Astrocyte (in vitro differentiated cells and primary cell): ENCODE results near the gene BMPR2. TPM values are rescaled to one million over a fixed set of nuclear protein-coding genes. Genes with fewer than 3 reads are reported as not detected.
"Not testable (repeated sequence)": the region's sequence is repeated elsewhere in the genome, so short reads cannot be mapped to it uniquely, and the experiment has no call there.

ENCODE experiments used
- DNase-seq: peaks from one replicate; pipeline ENCODE4 v3.0.0-alpha.2; 2010; ENCODE audit warnings: low read depth
- FAIRE-seq: peaks from 2 replicates; lab custom pipeline; 2011; peaks lifted over from hg19 to GRCh38; lab: Jason Lieb, UNC
- H2AFZ ChIP-seq: 2 replicates; pipeline ENCODE4 v1.6.0; 2012; ENCODE audit warnings: low read depth, low read length, inconsistent platforms
- H3K27ac ChIP-seq: 2 replicates; pipeline ENCODE4 v1.5.1; 2011; ENCODE audit warnings: low read depth, low read length, inconsistent platforms
- H3K27me3 ChIP-seq: 2 replicates; pipeline ENCODE4 v1.6.0; 2011; ENCODE audit warnings: low read length, inconsistent platforms; ENCODE audit not compliant: insufficient read depth
- H3K36me3 ChIP-seq: 2 replicates; pipeline ENCODE4 v1.5.1; 2011; ENCODE audit warnings: low read length, inconsistent platforms; ENCODE audit not compliant: insufficient read depth
- H3K4me1 ChIP-seq: 2 replicates; pipeline ENCODE4 v1.5.1; 2011; ENCODE audit warnings: low read length, inconsistent platforms; ENCODE audit not compliant: insufficient read depth
- H3K4me2 ChIP-seq: 2 replicates; pipeline ENCODE4 v1.6.0; 2012; ENCODE audit warnings: low read length, inconsistent platforms
- H3K4me3 ChIP-seq: 2 replicates; pipeline ENCODE4 v1.5.1; 2011; ENCODE audit warnings: low read depth, mild to moderate bottlenecking, low read length, inconsistent platforms; ENCODE audit not compliant: insufficient read depth
- H3K79me2 ChIP-seq: 2 replicates; pipeline ENCODE4 v1.6.0; 2012; ENCODE audit warnings: mild to moderate bottlenecking, low read length, inconsistent platforms; ENCODE audit not compliant: insufficient read depth
- H3K9ac ChIP-seq: 2 replicates; pipeline ENCODE4 v1.6.0; 2012; ENCODE audit warnings: mild to moderate bottlenecking, low read length, inconsistent platforms
- H3K9me3 ChIP-seq: 2 replicates; pipeline ENCODE4 v1.5.1; 2012; ENCODE audit warnings: low read depth, mild to moderate bottlenecking, low read length, inconsistent platforms; ENCODE audit not compliant: insufficient read depth
- H4K20me1 ChIP-seq: 2 replicates; pipeline ENCODE4 v1.6.0; 2012; ENCODE audit warnings: low read length, inconsistent platforms; ENCODE audit not compliant: insufficient read depth
- H3K27ac Mint-ChIP-seq: one replicate; pipeline ENCODE4 v1.8.0; 2021; ENCODE audit warnings: mild to moderate bottlenecking, mixed read lengths; ENCODE audit not compliant: unreplicated experiment
- H3K27me3 Mint-ChIP-seq: one replicate; pipeline ENCODE4 v1.8.0; 2021; ENCODE audit warnings: low read depth, mixed read lengths; ENCODE audit not compliant: unreplicated experiment
- H3K36me3 Mint-ChIP-seq: one replicate; pipeline ENCODE4 v1.8.0; 2021; ENCODE audit warnings: low read depth, mixed read lengths; ENCODE audit not compliant: unreplicated experiment
- H3K4me1 Mint-ChIP-seq: one replicate; pipeline ENCODE4 v1.8.0; 2021; ENCODE audit warnings: low read depth, mixed read lengths; ENCODE audit not compliant: unreplicated experiment
- H3K4me3 Mint-ChIP-seq: one replicate; pipeline ENCODE4 v1.8.0; 2021; ENCODE audit warnings: mild to moderate bottlenecking, moderate library complexity, mixed read lengths; ENCODE audit not compliant: unreplicated experiment
- H3K9me3 Mint-ChIP-seq: one replicate; pipeline ENCODE4 v1.8.0; 2021; ENCODE audit warnings: mild to moderate bottlenecking, mixed read lengths; ENCODE audit not compliant: unreplicated experiment
- CTCF ChIP-seq: IDR thresholded peaks from 2 replicates; pipeline ENCODE4 v1.5.1; 2011; ENCODE audit warnings: low read depth, mild to moderate bottlenecking, inconsistent platforms, low read length, moderate library complexity; ENCODE audit not compliant: insufficient read depth
- EZH2 ChIP-seq: IDR thresholded peaks from 2 replicates; pipeline ENCODE4 v1.6.1; 2012; ENCODE audit warnings: mild to moderate bottlenecking, low read length, inconsistent platforms; ENCODE audit not compliant: insufficient read depth
- total RNA-seq: library from RNA; stranded (reverse); gene quantifications from 2 replicates; pipeline ENCODE4 v1.2.1, GENCODE V29; 2021

Gene BMPR2
- total RNA-seq, 1 donor from 2014 or later = 93.1 TPM

- no peak for DNase-seq
Observed at GRCh38 chr2:202353430-202353829, 22.7 kb upstream of the BMPR2 start.

DNA sequence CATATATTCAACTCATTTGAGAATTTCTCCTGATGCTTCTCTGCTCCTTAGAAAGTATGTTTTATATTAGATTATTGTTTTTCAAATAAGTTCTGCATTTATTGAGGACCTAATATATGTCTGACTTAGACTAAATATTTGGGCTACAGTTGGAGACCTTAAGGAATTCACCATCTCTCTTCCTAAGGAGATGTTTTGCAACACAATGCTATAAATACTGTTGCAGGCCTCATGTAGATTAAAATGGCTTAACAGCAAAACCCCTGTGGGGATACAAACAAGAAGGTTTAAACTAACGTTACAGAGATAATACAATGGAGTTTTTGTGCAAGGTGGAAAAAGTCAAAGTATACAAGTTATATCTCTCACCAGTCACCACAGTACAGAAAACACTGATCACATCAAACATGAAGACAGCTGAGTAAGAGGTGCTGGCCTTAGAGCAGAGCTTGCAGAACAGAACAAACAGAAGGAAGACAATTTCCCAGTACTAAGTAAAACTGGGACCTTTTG lies 20.1 kb upstream of the BMPR2 start:
- no peaks in the 10 kb centered on the region for H3K36me3 Mint-ChIP-seq
- no peaks in the 10 kb centered on the region for H3K79me2 ChIP-seq
- H3K27me3 ChIP-seq = no peaks in the 10 kb centered on the region
- no peak overlapping the region for H2AFZ ChIP-seq
- H3K4me1 ChIP-seq = no peaks in the 10 kb centered on the region
- no peak overlapping the region for H3K4me2 ChIP-seq
- DNase-seq (no peak), FAIRE-seq (peak; percentile 34)
- no peak overlapping the region for H3K27ac ChIP-seq
- H3K27ac Mint-ChIP-seq = no peak overlapping the region
- H3K4me3 Mint-ChIP-seq = no peak overlapping the region
- H3K27me3 Mint-ChIP-seq = no peaks in the 10 kb centered on the region
- no peaks in the 10 kb centered on the region for H3K9me3 ChIP-seq
- no peaks in the 10 kb centered on the region for H4K20me1 ChIP-seq
- H3K4me3 ChIP-seq = no peak overlapping the region
- peaks cover 5% of the 10 kb centered on the region for H3K4me1 Mint-ChIP-seq
- H3K9ac ChIP-seq = no peak overlapping the region
- no peaks in the 10 kb centered on the region for H3K36me3 ChIP-seq
- H3K9me3 Mint-ChIP-seq = no peaks in the 10 kb centered on the region
- TF ChIP-seq EZH2 = no peak
- TF ChIP-seq CTCF = no peak

More at GRCh38 chr2:202353430-202353829, 22.7 kb upstream of the BMPR2 start:
- Histone ChIP-seq H3K27me3 (no peaks in the 10 kb centered on the region), H3K9ac (no peak overlapping the region), H3K4me2 (no peak overlapping the region), H3K4me3 (no peak overlapping the region), H3K9me3 (no peaks in the 10 kb centered on the region), H3K36me3 (no peaks in the 10 kb centered on the region), H3K4me1 (no peaks in the 10 kb centered on the region), H3K79me2 (no peaks in the 10 kb centered on the region), H4K20me1 (no peaks in the 10 kb centered on the region), H2AFZ (no peak overlapping the region), H3K27ac (no peak overlapping the region)
- H3K27me3 Mint-ChIP-seq = no peaks in the 10 kb centered on the region
- no peak overlapping the region for H3K27ac Mint-ChIP-seq
- H3K36me3 Mint-ChIP-seq = no peaks in the 10 kb centered on the region
- TF ChIP-seq EZH2 = no peak
- no peak for TF ChIP-seq CTCF
- no peaks in the 10 kb centered on the region for H3K4me1 Mint-ChIP-seq
- H3K9me3 Mint-ChIP-seq = no peaks in the 10 kb centered on the region
- no peak overlapping the region for H3K4me3 Mint-ChIP-seq
- FAIRE-seq = no peak

GRCh38 chr2:202358924-202359323 lies 17.2 kb upstream of the BMPR2 start:
- H3K4me2 ChIP-seq, H3K4me1 Mint-ChIP-seq, H3K36me3 Mint-ChIP-seq, H3K4me3 ChIP-seq, H3K4me1 ChIP-seq, H3K27me3 Mint-ChIP-seq, H3K9ac ChIP-seq, DNase-seq, H3K79me2 ChIP-seq, H3K9me3 Mint-ChIP-seq, H3K9me3 ChIP-seq, H3K27ac ChIP-seq, H4K20me1 ChIP-seq, H3K4me3 Mint-ChIP-seq, H3K27me3 ChIP-seq, FAIRE-seq, H3K36me3 ChIP-seq, H2AFZ ChIP-seq, H3K27ac Mint-ChIP-seq: not testable (repeated sequence)
